ENCODE results near the gene SCTR. TPM values are rescaled to one million over a fixed set of nuclear protein-coding genes. Genes with fewer than 3 reads are reported as not detected.

Gene SCTR
- total and polyA plus RNA-seq, 2 of the 13 experiments (the other 11 are each of a cell fraction or from before 2014, with no cell fraction given), result not detected

GRCh38 chr2:119426801-119427395, 97.4 kb downstream of the SCTR start (continued):
- TF ChIP-seq ZNF883 (CRISPR knock-in tag; IDR thresholded peaks at IDR 0.05; ENCODE audit: not compliant biosample characterization), result no peak
- TF ChIP-seq POLR2AphosphoS2 (IDR thresholded peaks at IDR 0.05; ENCODE audit: low read depth, low read length), result no peak
- no peak for TF ChIP-seq XBP1 (CRISPR knock-in tag; IDR thresholded peaks at IDR 0.05)
- TF ChIP-seq LCORL (IDR thresholded peaks at IDR 0.05), result no peak
- TF ChIP-seq LCORL (CRISPR knock-in tag; IDR thresholded peaks at IDR 0.05), result peak; percentile 55; the same call in 1 of the 2 replicates
- peak; percentile 47; the same call in 1 of the 2 replicates for TF ChIP-seq MXD1 (CRISPR knock-in tag; IDR thresholded peaks at IDR 0.05)
- TF ChIP-seq RXRA (CRISPR knock-in tag; IDR thresholded peaks at IDR 0.05), result peak; percentile 96
- peak; percentile 72; the same call in 1 of the 2 replicates for TF ChIP-seq TFDP1 (CRISPR knock-in tag; IDR thresholded peaks at IDR 0.05; ENCODE audit: borderline replicate concordance)
- no peak for TF ChIP-seq RBM39 (IDR thresholded peaks at IDR 0.05; ENCODE audit: low read depth, low read length, poor library complexity, severe bottlenecking)
- 0 out of 2 replicates have a peak, but pooled peaks have one; percentile 16 for TF ChIP-seq CBFB (CRISPR knock-in tag; IDR thresholded peaks at IDR 0.05)
- no peak; the same call in 1 of the 2 replicates for TF ChIP-seq ZNF563 (CRISPR knock-in tag; IDR thresholded peaks at IDR 0.05)
- 0 out of 2 replicates have a peak, but pooled peaks have one; percentile 42 for TF ChIP-seq ZNF670 (CRISPR knock-in tag; IDR thresholded peaks at IDR 0.05; ENCODE audit: borderline replicate concordance)
- peak; percentile 87 for TF ChIP-seq ELF3 (CRISPR knock-in tag; IDR thresholded peaks at IDR 0.05)
- TF ChIP-seq ARNT2 (CRISPR knock-in tag; IDR thresholded peaks at IDR 0.05; ENCODE audit: low read depth), result 0 out of 2 replicates have a peak, but pooled peaks have one; percentile 60
- TF ChIP-seq GABPB1 (CRISPR knock-in tag; IDR thresholded peaks at IDR 0.05), result 0 out of 2 replicates have a peak, but pooled peaks have one; percentile 35
- TF ChIP-seq ZC3H4 (CRISPR knock-in tag; IDR thresholded peaks at IDR 0.05; ENCODE audit: borderline replicate concordance), result no peak
- no peak for TF ChIP-seq ZBED4 (CRISPR knock-in tag; IDR thresholded peaks at IDR 0.05; ENCODE audit: borderline replicate concordance)
- peak; percentile 62; the same call in 1 of the 2 replicates for TF ChIP-seq GFI1 (CRISPR knock-in tag; IDR thresholded peaks at IDR 0.05; ENCODE audit: borderline replicate concordance)
- peak; percentile 80; the same call in 1 of the 2 replicates for TF ChIP-seq NRL (CRISPR knock-in tag; IDR thresholded peaks at IDR 0.05; ENCODE audit: borderline replicate concordance)
- no peak; the same call in 1 of the 2 replicates for TF ChIP-seq HIC2 (CRISPR knock-in tag; IDR thresholded peaks at IDR 0.05; ENCODE audit: low read depth)
- TF ChIP-seq CBX5 (CRISPR knock-in tag; IDR thresholded peaks at IDR 0.05; ENCODE audit: borderline replicate concordance), result no peak; the same call in 1 of the 2 replicates
